ENCODE results near the gene AGBL3.
"Not testable (repeated sequence)": the region's sequence is repeated elsewhere in the genome, so short reads cannot be mapped to it uniquely, and the experiment has no call there.

Gene AGBL3

GRCh38 chr7:135170274-135170997 is 184.1 kb downstream of the AGBL3 start, which contains the start of gene CYREN:
CYREN (minus strand) TSS chr7:135170707; CDS start chr7:135168922, 1,785 bp downstream.
- TF ChIP-seq CTCF (IDR thresholded peaks at IDR 0.05) = peak; percentile 72
- Histone ChIP-seq H3K4me1 (ENCODE audit: control insufficient read depth in 1 of 2, insufficient read depth in 1 of 2, low read depth in 1 of 2, low read length in 1 of 2) (peaks cover 59 to 66% of the 10 kb centered on the region in 2 experiments), H3K4me3 (ENCODE audit: low read depth in 1 of 2, low read length in 1 of 2) (peak within 1 kb of the TSS; percentile 77 to 86), H3K27me3 (no peaks in the 10 kb centered on the region), H3K9me3 (no peaks in the 10 kb centered on the region), H3K36me3 (peaks cover 31% of the 10 kb centered on the region), H3K27ac (peak within 1 kb of the TSS; percentile 93)

- not testable (repeated sequence) for H3K9me3 ChIP-seq, H3K27me3 ChIP-seq
- Histone ChIP-seq H3K4me1 (ENCODE audit: control insufficient read depth in 1 of 2, insufficient read depth in 1 of 2, low read depth in 1 of 2, low read length in 1 of 2) (peaks cover 53 to 60% of the 10 kb centered on the region in 2 experiments), H3K4me3 (ENCODE audit: low read depth in 1 of 2, low read length in 1 of 2) (peak overlapping the region; percentile 77 to 86), H3K27ac (peak overlapping the region; percentile 93), H3K36me3 (peaks cover 25% of the 10 kb centered on the region)
These were observed 184.7 kb downstream of the AGBL3 start for GRCh38 chr7:135170998-135171481.

- H3K27ac ChIP-seq = peak overlapping the region; percentile 93
- H3K27me3 ChIP-seq = not testable (repeated sequence)
- peak overlapping the region in 1 of 2 experiments; percentile 86 for H3K4me3 ChIP-seq (ENCODE audit: low read depth in 1 of 2, low read length in 1 of 2)
These were observed 185.4 kb downstream of the AGBL3 start for GRCh38 chr7:135171581-135172291.

GRCh38 chr7:135173916-135174315 is 187.6 kb downstream of the AGBL3 start:
- H3K4me3 ChIP-seq (ENCODE audit: low read depth in 1 of 2, low read length in 1 of 2); H3K9me3 ChIP-seq; H3K27ac ChIP-seq; H3K27me3 ChIP-seq; H3K36me3 ChIP-seq: not testable (repeated sequence)
- H3K4me1 ChIP-seq (ENCODE audit: control insufficient read depth in 1 of 2, insufficient read depth in 1 of 2, low read depth in 1 of 2, low read length in 1 of 2) = peaks cover 25 to 31% of the 10 kb centered on the region in 2 experiments

More at GRCh38 chr7:135171581-135172291, 185.4 kb downstream of the AGBL3 start:
- H3K9me3 ChIP-seq = not testable (repeated sequence)
- Histone ChIP-seq H3K36me3 (peaks cover 18% of the 10 kb centered on the region), H3K4me1 (ENCODE audit: control insufficient read depth in 1 of 2, insufficient read depth in 1 of 2, low read depth in 1 of 2, low read length in 1 of 2) (peaks cover 46 to 53% of the 10 kb centered on the region in 2 experiments)

- Histone ChIP-seq H3K27me3 (no peaks in the 10 kb centered on the region), H3K27ac (no peak overlapping the region), H3K4me3 (ENCODE audit: low read depth in 1 of 2, low read length in 1 of 2) (no peak overlapping the region), H3K36me3 (no peaks in the 10 kb centered on the region), H3K4me1 (ENCODE audit: control insufficient read depth in 1 of 2, insufficient read depth in 1 of 2, low read depth in 1 of 2, low read length in 1 of 2) (peaks cover 15 to 21% of the 10 kb centered on the region in 2 experiments), H3K9me3 (peaks cover 5% of the 10 kb centered on the region)
- TF ChIP-seq CTCF (IDR thresholded peaks at IDR 0.05) = no peak
These were observed 188.6 kb downstream of the AGBL3 start for GRCh38 chr7:135174941-135175340.

- peaks cover 9 to 11% of the 10 kb centered on the region in 2 experiments for H3K4me1 ChIP-seq (ENCODE audit: control insufficient read depth in 1 of 2, insufficient read depth in 1 of 2, low read depth in 1 of 2, low read length in 1 of 2)
- H3K4me3 ChIP-seq (ENCODE audit: low read depth in 1 of 2, low read length in 1 of 2) = no peak overlapping the region
- peaks cover 8% of the 10 kb centered on the region for H3K9me3 ChIP-seq
- no peaks in the 10 kb centered on the region for H3K27me3 ChIP-seq
- no peaks in the 10 kb centered on the region for H3K36me3 ChIP-seq
- H3K27ac ChIP-seq = no peak overlapping the region
- TF ChIP-seq CTCF (IDR thresholded peaks at IDR 0.05) = no peak
These were observed 189.6 kb downstream of the AGBL3 start for GRCh38 chr7:135175931-135176330.
